Hematopoietic multipotent progenitor cell treated with erythropoietin and hydrocortisone succinate and interleukin-3 and kit ligand, for 8 days (in vitro differentiated cells): Measurements from ENCODE around the gene RXRG.

Source experiments
- DNase-seq: peaks from one replicate; pipeline ENCODE4 v3.0.0-alpha.2; 2015

Gene RXRG

GRCh38 chr1:165365341-165365740, 79.6 kb downstream of the RXRG start:
- no peak for DNase-seq

GRCh38 chr1:165364568-165365133, 80.3 kb downstream of the RXRG start:
- DNase-seq: peak; percentile 10

GRCh38 chr1:165356876-165357275, 88.0 kb downstream of the RXRG start:
- no peak for DNase-seq

- DNase-seq: no peak
These were observed 88.7 kb downstream of the RXRG start, which contains the start of gene LMX1A for GRCh38 chr1:165355977-165356811. Gene LMX1A (minus strand): TSS chr1:165356715. CDS start chr1:165355559, 1,156 bp downstream.

GRCh38 chr1:165355139-165355976, 89.6 kb downstream of the RXRG start:
- no peak for DNase-seq

GRCh38 chr1:165354739-165355138, 90.2 kb downstream of the RXRG start:
- no peak for DNase-seq

GRCh38 chr1:165353731-165354671, 90.9 kb downstream of the RXRG start:
- no peak for DNase-seq

- DNase-seq: no peak
These were observed 92.3 kb downstream of the RXRG start for GRCh38 chr1:165352442-165353293.

GRCh38 chr1:165351863-165352441, 93.0 kb downstream of the RXRG start:
- no peak for DNase-seq
